Articular chondrocyte of knee joint (primary cell): ENCODE data around the gene OR52K1. TPM values are rescaled to one million over a fixed set of nuclear protein-coding genes. Genes with fewer than 3 reads are reported as not detected.

Source experiments
- total RNA-seq: library from RNA; depleted of rRNA; stranded (reverse); fragments of >200 nt; gene quantifications from 2 replicates; pipeline ENCODE4 v1.2.3, GENCODE V29; 2012

The OR52K1 gene
- not detected in 2 replicates for total RNA-seq

GRCh38 chr11:4482445-4482844 is at the start of gene OR52K1:
TSS of gene OR52K1 (plus strand) at chr11:4482646. CDS start at chr11:4488901, 6,255 bp downstream.

GRCh38 chr11:4448995-4449394 is 33.5 kb upstream of the OR52K1 start, which contains the start of gene OR52K2:
TSS of gene OR52K2 (plus strand) at chr11:4449295. CDS start at chr11:4449340, 45 bp downstream.

Other genes starting within 250 kb of the OR52K1 start
- not detected in 2 replicates for gene OR52B4, start 114.3 kb upstream of the OR52K1 start, total RNA-seq
- 15.4 and 16.6 TPM in 2 replicates for gene TRIM21, start 88.9 kb upstream of the OR52K1 start, total RNA-seq
- gene OR52K2, start 33.4 kb upstream of the OR52K1 start, total RNA-seq = not detected in 2 replicates
- not detected in 2 replicates for gene OR52M1, start 62.5 kb downstream of the OR52K1 start, total RNA-seq
- not detected in 2 replicates for gene OR52I2, start 99.1 kb downstream of the OR52K1 start, total RNA-seq
- not detected in 2 replicates for gene OR52I1, start 111.4 kb downstream of the OR52K1 start, total RNA-seq
- 12.3 and 13.1 TPM in 2 replicates for gene TRIM68, start 125.6 kb downstream of the OR52K1 start, total RNA-seq
- not detected in 2 replicates for gene OR51D1, start 154.8 kb downstream of the OR52K1 start, total RNA-seq
- gene OR51E1, start 161.3 kb downstream of the OR52K1 start, total RNA-seq = not detected in 2 replicates
- gene OR51E2, start 215.2 kb downstream of the OR52K1 start, total RNA-seq = not detected in 2 replicates
- gene MMP26, start 222.1 kb downstream of the OR52K1 start, total RNA-seq = not detected in 2 replicates